ENCODE measurements around the gene FAM20C.

FAM20C gene

DNA sequence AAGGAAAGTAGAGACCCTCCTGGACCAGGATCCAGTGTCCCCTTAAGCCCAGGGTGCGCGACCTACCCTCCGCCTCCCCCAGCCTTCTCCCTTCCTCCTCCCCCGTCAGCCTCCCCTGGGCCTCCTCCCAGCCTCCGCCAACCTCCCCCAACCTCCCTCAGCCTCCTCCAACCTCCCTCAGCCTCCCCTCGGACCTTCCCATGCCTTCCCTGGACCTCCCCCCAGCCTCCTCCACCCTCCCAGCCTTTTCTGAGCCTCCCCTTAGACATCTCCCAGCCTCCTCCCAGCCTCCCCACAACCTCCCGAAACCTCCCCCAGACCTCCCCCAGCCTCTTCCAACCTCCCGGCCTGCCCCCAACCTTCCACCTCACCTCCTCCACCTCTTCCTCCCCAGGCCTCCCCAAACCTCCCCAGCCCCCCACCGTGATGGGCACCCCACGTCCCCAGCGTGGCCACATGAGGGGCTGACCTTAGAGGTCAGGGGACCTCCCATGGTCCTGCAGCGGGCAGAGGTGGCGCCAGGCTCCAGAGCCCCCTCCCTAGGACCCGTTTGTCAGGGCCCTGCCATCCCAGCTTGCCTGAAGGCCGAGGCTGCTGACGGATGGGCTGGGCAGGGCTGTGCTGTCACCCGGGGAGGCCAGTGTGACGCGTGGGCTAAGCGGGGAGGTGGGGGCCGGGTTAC, 18.8 kb downstream of the FAM20C start:
- no peak for DNase-seq

DNA sequence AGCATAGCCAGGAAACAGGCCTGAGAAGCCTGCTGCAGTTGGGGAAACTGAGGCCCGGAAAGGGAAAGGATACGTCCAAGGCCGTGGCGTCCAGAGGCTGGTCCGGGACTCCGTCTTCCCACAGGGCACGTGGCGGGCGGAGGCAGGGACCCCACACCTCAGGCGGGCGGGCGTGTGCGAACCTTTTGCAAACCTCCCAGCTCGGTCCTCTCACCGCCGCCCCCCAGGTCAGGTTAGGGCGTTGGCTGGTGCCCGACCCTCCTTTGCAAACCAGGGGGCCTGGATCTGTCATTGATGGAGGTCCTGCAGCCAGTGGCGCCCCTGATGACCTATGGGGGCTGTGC, 19.3 kb downstream of the FAM20C start:
- DNase-seq: no peak

DNA sequence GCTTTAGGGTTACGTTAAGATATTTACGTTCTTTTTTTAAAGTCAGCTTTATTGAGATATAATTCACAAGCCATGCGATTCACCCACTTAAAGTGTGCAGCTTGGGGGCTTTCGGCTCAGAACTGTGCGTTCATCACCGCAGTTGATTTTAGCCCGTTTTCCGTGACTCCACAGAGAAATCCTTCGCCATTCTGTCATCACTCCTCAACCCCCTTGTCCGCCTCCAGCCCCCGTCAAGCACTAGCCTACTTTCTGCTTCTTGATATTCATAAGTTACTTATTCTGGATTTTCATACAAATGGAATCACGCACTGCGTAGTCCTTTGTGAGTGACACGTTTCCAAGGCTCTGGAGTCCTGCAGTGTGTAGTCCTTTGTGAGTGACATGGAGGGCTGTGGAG, 20.4 kb downstream of the FAM20C start:
- no peak for DNase-seq

DNA sequence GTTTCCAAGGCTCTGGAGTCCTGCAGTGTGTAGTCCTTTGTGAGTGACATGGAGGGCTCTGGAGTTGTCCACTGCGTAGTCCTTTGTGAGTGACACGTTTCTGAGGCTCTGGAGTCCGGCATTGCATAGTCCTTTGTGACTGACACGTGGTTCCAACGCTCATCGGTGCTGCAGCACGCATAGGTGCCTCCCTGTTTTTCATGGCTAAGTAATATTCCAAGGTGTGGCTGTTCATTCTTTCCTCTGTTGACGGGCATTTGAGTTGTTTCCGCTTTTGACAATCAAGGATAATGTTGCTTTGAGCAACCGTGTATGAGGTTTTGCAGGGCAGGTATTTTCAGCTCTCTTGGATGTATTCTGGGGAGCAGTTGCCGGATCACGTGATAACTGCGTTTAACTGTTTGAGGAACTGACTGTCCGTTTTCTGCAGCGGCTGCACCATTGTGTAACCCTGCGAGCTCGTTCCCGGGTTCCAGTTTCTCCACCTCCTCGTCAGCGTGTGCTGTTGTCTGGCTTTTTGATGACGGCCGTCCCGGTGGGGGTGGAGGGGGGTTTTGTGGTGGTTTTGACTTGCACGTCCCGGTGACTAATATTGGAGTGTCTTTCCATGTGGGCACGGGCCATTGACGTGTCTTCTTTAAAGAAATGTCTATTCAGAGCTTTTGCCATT, 21.1 kb downstream of the FAM20C start:
- no peak for DNase-seq

DNA sequence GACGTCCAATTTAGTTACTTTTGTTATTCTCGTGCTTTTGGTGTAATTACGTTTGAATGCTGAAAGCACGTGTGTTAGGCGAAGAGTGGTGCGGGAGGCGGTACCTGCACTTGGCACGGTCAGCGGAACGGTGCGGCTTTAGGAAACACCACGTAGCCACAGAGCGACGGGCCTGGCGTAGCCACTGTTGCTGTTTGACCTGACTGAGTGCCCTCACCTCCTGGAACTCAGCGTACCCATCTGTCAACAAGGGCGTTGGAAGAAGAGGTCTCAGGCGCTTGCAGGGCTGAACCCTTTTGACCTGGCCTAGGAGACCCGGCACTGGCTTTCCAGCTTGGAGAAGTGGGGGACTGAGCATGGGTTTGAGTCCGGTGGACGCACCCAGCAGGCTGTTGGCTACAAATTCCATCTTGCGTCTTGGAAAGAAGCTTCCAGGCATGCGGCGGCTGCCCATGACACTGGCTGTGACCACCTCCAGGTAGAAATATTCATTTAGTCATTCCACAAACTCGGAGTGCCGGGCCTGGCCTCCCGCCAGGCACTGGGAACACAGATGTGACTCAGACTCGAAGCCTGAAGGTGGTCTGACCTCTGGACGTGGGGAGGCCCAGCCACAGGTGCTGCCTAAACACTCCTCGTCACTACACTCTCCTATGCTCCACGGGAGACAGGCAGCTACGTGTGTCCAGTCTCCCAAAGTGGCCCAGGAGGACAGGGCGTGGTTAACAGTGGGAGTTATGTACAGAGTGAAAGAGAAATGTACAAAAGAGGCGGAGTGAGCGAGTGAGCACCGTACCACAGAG, 22.2 kb downstream of the FAM20C start:
- DNase-seq: peak; percentile 72

DNA sequence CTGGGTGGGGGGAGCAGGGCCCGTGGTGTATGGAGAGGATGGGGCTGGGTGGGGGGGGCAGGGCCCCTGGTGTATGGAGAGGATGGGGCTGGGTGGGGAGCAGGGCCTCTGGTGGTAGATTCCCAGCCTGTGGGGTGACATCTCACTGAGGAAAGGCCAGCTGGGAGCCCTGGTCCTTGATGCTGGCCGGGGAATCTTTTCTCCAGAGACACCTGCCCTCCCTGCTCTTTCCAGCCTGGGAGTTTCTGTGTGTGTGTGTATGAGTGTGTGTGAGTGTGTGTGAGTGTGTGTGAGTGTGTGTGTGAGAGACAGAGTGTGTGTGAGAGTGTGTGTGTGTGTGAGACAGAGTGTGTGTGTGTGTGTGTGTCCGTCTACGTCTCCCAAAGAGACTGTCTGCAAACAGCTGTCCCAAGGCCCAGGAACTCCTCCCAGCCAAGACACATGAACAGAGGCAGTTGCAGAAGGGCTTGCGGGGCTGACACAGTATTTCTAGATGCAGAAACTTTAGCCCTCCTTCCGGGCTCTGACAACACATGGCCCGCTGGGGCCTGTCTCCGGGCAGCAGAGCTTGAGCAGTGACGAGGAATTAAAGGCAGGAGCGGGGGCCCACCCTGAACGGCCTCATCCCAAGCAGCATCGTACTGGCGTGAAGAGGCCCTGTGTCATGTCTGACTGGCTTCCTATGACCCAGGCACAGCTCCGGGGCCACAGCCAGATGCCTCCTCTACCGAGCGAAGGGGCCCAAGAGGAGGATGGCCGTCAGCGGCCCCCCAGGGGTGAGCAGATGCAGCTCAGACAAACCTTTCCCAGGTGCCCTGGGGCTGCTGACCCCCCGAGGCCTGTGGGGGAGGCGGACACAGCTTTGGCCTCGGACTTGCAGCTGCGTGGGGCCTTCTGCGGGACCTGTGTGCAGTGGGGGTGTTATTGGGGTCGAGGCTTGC, 24.3 kb downstream of the FAM20C start:
- DNase-seq: peak; percentile 49

DNA sequence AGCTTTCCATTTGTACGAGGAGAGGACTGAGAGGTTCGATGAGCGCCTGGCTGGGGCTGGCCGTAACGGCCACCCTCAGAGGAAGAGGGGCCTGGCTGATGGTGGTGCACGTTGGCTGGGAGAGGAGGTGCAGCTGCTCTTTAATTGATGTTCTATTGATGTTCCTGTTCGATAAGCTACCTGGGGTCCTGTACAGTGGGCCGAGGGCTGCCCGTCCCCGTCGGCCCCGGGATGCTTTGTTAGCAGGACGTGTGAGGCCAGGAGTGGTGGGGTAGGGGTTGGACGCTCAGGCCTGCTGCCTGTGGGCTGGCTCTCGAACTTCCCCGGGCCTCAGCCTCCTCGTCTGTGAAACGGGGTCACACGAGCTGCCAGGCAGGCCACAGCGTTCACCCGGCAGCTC, 25.4 kb downstream of the FAM20C start:
- DNase-seq: no peak

DNA sequence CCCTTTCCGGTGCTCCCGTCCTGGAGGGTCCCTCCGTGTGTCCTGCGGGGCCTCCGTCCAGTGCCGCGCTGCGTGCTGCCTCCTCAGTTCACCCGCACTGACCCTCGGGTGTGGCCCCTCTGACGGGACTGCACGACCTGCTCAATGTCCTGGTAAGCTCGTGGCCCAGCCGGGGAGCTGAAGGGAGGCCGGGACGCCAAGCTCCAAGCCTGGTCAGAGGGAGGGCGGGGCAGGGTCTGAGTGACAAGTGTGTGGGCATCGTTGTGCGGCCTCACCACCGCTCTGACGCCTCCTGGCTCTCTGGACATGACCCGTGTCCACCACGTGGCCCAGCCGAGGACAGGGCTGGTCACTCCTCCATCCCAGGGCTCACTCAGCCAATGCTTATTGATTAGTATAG, 25.9 kb downstream of the FAM20C start:
- DNase-seq: no peak

DNA sequence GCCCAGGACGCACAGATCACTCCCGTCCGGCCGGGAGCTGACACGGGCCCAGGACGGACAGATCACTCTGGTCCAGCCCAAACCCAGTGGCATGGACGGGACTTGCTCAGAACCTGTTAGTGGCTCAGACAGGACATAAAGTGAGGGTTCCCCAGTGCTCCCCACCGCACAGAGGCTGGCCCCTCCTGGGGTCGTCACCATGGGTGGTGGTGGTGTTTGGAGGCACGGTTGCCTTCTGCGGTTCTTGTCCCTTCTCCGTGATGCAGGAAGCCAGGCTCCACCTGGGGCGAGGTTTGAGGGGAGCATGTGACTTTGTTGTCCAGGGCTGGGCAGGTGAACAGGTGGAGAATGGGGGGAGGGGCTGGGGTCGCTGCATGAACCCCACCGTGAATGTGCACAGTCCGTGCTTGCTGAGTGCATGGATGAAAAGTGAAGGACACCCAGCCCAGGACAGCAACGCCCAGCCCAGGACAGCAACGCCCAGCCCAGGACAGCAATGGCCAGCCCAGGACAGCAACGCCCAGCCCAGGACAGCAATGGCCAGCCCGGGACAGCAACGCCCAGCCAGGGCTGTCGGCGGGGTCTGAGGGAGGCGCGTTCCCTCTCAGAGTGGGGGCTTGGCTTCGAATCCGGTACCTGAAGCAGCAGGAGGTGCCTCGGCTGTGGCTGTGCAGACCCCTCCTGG, 26.7 kb downstream of the FAM20C start:
- no peak for DNase-seq

DNA sequence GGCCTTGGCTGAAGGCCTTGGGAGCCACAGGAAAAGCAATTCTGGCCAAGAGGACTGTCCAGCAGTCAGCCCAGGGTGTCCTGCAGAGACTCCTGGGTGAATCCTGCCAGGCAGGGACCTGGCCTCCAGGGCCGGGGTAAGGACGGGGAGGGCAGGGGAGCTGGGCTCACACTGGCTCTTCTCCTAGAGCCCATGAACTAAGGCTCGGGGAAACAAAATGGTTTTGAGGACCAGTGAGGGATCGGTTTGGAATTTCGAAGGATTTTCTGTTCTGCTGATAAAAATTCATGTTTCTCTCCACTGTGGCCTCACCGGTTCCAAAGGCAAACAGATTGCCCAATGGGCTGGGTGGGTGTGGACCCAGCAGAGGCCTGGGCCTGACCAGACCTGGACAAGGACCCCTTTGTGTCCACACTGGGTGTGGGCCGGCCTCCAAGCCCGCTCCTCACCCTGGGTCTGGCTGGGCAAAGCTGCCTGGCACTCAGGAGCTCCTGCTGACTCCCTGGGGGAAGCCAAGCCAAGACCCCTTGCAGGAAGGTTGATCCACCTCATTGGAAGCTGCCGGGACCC, 27.3 kb downstream of the FAM20C start:
- no peak for DNase-seq

DNA sequence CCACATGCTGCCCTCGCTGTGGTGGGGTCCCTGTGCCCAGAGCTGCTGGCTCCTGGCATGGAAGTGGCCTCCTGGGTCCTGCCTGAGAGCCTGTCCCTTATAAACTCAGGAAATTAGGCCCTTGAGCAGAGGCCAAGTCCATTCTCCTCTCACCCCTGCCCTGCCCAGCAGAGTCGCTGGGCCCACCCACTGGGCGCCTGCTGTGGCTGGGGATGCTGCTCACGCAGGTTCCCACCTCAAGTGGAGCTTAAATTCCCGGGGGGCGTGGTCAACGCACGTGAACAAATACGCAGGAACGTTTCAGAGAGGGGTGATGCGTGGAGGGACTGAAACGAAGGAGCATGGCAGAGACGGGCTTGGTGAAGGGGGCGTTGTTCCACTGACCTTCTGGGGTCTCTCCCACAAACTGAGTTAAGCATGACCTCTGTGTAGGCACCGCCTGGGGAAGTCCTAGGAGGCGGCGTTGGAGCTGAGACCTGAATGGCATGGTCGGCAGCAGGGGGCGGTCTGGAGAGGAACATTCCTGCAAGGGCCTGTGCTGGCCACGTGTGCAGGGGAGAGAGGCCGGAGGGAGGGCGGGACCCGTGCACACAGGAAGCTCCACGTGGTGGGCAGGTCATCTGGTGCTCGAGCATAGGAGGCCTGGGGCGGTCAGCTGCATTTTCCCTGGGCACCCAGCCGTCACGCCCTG, 27.9 kb downstream of the FAM20C start:
- peak; percentile 54 for DNase-seq

DNA sequence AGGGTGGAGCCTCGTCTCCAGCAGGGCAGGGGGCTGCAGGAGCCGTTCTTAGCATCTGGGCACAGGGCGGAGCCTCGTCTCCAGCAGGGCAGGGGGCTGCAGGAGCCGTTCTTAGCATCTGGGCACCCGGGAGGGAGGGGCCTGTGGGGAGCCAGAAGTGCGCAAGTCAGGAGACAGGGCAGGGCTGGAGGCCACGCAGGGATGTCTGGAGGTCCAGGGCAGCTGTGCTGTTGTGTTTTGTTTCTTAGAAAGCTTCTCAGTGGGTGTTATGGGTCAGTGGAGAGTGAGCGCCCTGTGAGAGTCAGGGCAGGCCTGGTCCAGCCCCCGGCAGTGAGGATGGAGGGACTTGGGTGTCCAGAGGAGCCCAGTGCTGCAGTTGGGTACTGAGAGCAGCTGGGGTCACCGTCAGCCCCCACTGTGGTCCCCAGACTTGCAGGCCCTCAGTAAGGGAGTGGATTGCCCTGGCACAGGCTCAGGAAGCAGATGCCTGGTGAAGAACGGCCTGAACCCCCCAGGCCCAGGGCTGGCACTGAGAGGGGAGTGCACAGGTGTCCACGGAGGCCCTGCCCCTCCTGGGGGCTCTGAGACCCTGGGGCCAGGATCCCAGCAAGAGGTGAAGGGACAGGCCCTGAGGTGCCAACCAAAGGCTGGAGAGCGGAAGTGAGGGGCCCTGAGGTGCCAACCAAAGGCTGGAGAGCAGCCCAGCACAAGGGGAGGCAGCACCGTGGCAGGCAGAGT, 29.8 kb downstream of the FAM20C start:
- no peak for DNase-seq

DNA sequence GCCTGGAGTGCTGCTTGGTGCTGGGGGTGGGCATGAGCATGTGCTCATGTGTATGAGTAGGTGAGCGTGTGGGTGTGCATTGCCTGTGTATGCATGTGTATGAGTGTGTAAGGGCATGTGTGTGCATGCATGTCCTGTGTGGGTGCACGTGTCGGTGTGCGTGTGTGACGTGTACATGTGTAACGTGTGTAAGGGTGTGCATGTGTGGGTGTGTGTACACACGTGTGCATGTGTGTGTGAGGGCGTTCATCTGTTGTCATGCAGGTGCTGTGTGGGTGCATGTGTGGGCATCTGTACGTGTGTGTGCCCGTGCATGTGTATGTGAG, 30.3 kb downstream of the FAM20C start:
- no peak for DNase-seq

DNA sequence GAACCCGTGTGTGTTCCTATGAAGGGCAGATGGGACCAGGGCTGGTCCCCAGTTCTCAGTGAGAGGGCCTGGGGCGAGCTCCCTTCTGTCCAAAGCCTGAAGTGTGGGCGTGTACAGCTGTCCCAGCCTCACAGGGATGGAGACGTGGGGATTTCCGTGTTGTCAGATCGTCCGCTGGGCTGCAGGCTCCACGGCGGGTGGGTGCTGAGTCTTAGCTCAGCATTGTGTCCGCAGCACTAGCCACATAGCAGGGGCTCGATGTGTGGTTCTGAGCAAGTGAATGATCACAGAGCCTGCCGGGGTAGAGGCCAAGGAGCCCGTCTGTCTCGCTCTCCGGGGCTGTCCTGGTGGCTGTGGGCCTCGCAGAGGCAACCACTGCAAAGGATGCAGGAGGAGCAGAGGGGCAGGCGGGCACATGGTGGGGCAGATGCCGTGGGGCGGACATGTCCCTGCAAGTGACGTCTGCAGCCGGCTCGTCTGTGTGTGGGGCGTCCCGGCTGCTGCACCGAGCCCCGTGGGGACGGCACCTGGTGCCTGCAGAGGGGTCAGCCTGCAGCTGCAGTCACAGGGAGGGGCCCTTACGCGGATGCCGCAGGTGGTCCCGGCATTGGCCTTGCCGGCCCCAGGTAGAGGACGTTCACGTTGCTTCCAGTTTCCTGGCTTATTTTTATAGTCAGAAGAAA, 30.9 kb downstream of the FAM20C start:
- DNase-seq: peak; percentile 34

DNA sequence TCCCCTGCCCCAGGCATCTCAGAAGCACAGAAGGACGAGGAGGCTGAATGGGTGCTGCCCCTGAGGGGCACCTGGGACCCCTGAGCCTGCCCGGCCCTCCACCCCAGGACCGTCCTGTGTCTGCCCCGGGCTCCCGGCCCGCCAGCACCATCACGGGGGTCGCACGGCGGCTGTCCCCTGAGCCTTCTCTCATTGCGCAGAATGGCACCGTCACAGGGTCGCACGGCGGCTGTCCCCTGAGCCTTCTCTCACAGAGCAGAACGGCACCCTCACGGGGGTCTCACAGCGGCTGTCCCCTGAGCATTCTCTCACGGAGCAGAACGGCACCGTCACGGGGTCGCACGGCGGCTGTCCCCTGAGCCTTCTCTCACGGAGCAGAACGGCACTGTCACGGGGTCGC, 31.5 kb downstream of the FAM20C start:
- no peak for DNase-seq

DNA sequence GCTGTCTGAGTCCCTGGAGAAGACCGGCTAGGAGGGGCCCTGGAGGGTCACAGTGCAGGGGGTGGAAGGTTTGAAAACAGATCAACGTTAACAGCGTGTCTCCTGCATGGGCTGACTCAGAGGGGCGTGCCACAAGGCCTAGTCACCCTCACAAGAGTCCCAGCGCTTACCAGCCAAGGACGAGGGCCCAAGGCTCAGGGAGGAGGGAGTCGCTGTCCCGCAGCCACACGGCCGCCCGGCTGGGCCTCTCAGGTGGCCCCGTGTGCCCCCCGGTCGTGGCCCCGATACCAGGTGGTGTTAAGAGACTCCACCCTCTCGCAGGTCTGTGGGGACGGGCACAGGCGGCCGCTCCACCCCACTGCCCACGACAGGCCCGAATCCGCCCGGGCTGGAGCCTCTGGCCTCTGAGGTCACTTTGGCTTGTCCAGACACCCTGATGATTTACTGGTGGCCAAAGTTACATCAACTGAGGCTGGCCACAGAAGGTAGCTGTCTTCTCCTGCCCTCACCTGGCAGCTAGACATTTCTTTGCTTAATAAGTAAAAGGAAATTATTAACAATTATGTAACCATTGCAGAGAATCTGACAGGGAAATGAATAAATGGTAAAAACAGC, 34.0 kb downstream of the FAM20C start:
- DNase-seq: peak; percentile 51

DNA sequence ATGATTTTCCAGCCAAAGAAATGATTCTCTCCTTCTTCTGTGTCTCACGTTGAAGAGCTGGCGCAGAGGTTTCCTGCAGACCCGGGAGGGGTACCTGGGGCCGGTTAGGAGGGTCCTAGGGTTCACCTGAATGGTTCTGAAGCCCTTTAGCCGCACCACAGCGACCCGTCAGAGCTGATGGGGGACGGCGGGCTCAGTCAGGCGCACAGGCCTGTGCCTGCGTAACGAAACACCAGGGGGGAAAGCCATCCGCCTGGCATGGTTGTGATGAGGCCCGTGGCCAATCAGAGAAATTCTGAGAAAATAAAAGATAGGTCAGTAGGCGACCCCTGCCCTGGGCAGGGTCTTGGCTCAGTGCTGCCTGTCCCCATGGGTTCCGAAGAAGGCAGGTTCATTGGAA, 35.6 kb downstream of the FAM20C start:
- DNase-seq: no peak

DNA sequence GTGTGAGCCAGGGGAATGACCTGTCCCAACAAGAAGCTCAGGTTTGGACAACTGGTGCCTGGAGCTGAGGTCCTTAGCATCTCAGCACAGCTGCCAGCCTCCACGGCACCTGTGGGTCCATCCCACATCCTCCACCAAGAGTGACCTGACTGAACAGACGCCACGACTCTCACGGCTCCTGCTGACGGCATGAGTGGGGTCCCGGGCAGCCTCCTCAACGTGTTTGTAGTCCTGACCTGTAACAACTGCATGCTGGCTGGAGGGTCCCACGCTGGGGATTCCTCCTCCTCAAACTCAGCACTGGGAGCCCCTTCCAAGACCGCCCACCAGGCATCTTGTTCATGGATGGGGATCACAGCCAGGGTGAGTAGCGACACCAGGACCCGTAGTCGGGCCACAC, 36.2 kb downstream of the FAM20C start:
- DNase-seq: no peak

DNA sequence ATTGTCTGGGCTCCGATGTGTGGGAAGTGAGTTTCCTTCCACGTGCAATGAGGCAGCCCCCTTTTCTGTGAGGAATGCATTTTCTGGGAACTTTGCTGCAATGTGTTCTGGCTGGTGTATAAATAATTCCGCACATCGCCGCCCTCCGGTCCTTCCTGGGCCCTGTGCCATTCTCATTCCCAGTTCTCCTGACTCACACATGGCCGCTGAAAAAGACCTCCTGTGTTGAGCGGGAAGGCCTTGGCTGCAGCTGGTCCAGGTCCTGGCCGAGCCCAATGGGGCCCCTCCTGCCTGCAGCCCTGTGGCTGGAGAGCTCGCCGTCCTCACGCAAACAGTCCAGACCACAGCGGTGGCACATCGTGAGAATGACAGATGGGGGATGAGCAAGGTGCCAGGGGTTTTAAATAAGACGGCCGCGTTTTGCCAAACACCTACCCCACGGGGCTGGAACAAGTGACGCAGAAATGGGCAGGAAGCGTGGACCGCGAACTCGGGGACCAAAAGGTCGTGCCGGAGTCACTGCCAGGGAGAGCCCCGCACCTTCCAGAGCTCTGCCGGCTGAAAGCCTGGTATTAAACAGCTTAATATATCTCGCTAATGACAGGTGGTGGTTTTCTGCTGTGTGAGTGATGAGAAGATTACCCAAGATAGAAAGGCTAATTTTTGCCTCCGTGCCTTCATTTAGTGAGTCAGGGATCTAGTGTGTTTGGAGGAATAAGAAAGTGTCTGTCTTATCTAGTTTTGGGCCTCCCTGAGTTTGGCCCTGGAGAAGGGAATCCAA, 37.0 kb downstream of the FAM20C start:
- DNase-seq: peak; percentile 97

Data from fibroblast of skin of abdomen (primary cell).